NCI-H1930 (cell line): ENCODE measurements around the gene ALG5.

ENCODE experiments used
- DNase-seq, 2 experiments: peaks; one replicate each; lab custom pipeline; 2025; lab: John Stamatoyannopoulos, UW

The ALG5 gene

GRCh38 chr13:36915896-36916640 is 83.1 kb downstream of the ALG5 start:
- no peak for DNase-seq

GRCh38 chr13:36915106-36915505 is 84.0 kb downstream of the ALG5 start:
- no peak for DNase-seq

- DNase-seq = no peak
These were observed 84.5 kb downstream of the ALG5 start for GRCh38 chr13:36914648-36915047.

- peak; percentile 62 to 68 for DNase-seq
These were observed 85.7 kb downstream of the ALG5 start for GRCh38 chr13:36913463-36913862.

GRCh38 chr13:36912973-36913372 is 86.2 kb downstream of the ALG5 start:
- no peak for DNase-seq

GRCh38 chr13:36912369-36912768 is 86.8 kb downstream of the ALG5 start:
- DNase-seq = no peak

- no peak for DNase-seq
These were observed 88.6 kb downstream of the ALG5 start for GRCh38 chr13:36910545-36910944.

GRCh38 chr13:36907821-36908220 is 91.3 kb downstream of the ALG5 start:
- no peak for DNase-seq

GRCh38 chr13:36907266-36907665 is 91.9 kb downstream of the ALG5 start:
- DNase-seq = no peak

GRCh38 chr13:36905944-36906343 is 93.2 kb downstream of the ALG5 start:
- DNase-seq = no peak

- peak; percentile 99 for DNase-seq
These were observed 95.1 kb downstream of the ALG5 start for GRCh38 chr13:36903925-36904595.
